Ectodermal cell (in vitro differentiated cells): ENCODE measurements around the gene PPHLN1.

Experiments
- H3K27ac ChIP-seq: 2 replicates; pipeline ENCODE4 v1.7.0; 2013; ENCODE audit warnings: mild to moderate bottlenecking, low read depth, low read length; ENCODE audit not compliant: insufficient read depth, poor library complexity, severe bottlenecking
- H3K27me3 ChIP-seq: 2 replicates; pipeline ENCODE4 v1.7.0; 2013; ENCODE audit warnings: mild to moderate bottlenecking, low read length; ENCODE audit not compliant: insufficient read depth, control insufficient read depth, poor library complexity, severe bottlenecking
- H3K36me3 ChIP-seq: one replicate; pipeline ENCODE4 v1.7.0; 2013; ENCODE audit warnings: low read length; ENCODE audit not compliant: control insufficient read depth, insufficient read depth
- H3K4me1 ChIP-seq: one replicate; pipeline ENCODE4 v1.7.0; 2013; ENCODE audit warnings: low read length; ENCODE audit not compliant: control insufficient read depth, insufficient read depth
- H3K4me3 ChIP-seq: 2 replicates; pipeline ENCODE4 v1.7.0; 2013; ENCODE audit warnings: low read depth, low read length, control low read depth; ENCODE audit not compliant: insufficient read depth
- H3K9me3 ChIP-seq: 2 replicates; pipeline ENCODE4 v1.7.0; 2013; ENCODE audit warnings: mild to moderate bottlenecking, low read length, moderate library complexity; ENCODE audit not compliant: control insufficient read depth
- WGBS, 2 experiments: methylation state at CpG; one replicate each; pipeline ENCODE4 v1.1.7; 2013; ENCODE audit warnings: missing lambda C conversion rate in 2 of 2; 5-methylcytosine and 5-hydroxymethylcytosine counted together

The PPHLN1 gene

GRCh38 chr12:42428850-42429249 lies 102.9 kb downstream of the PPHLN1 start:
- WGBS, 2 experiments: 83 to 93% methylated on average over 1 to 2 of the region's 2 CpGs
- no peaks in the 10 kb centered on the region for H3K4me1 ChIP-seq
- no peaks in the 10 kb centered on the region for H3K9me3 ChIP-seq
- H3K27me3 ChIP-seq: no peaks in the 10 kb centered on the region
- H3K27ac ChIP-seq: no peak overlapping the region
- no peaks in the 10 kb centered on the region for H3K36me3 ChIP-seq
- H3K4me3 ChIP-seq: no peak overlapping the region

GRCh38 chr12:42432517-42433140 lies 106.7 kb downstream of the PPHLN1 start:
- 95 to 100% methylated on average over 3 to 5 of the region's 5 CpGs for WGBS, 2 experiments
- H3K27me3 ChIP-seq: no peaks in the 10 kb centered on the region
- H3K9me3 ChIP-seq: no peaks in the 10 kb centered on the region
- no peak overlapping the region for H3K27ac ChIP-seq
- H3K36me3 ChIP-seq: no peaks in the 10 kb centered on the region
- no peak overlapping the region for H3K4me3 ChIP-seq
- H3K4me1 ChIP-seq: no peaks in the 10 kb centered on the region

- Histone ChIP-seq H3K4me1 (no peaks in the 10 kb centered on the region), H3K9me3 (no peaks in the 10 kb centered on the region), H3K27ac (no peak overlapping the region), H3K27me3 (no peaks in the 10 kb centered on the region), H3K4me3 (no peak overlapping the region), H3K36me3 (peaks cover 18% of the 10 kb centered on the region)
- 93 to 95% methylated on average over 11 of the region's 11 CpGs for WGBS, 2 experiments
Observed at GRCh38 chr12:42440608-42441007, 114.6 kb downstream of the PPHLN1 start.

GRCh38 chr12:42442311-42442759 lies 116.4 kb downstream of the PPHLN1 start:
- Histone ChIP-seq H3K9me3 (no peaks in the 10 kb centered on the region), H3K4me1 (peaks cover 4% of the 10 kb centered on the region), H3K27ac (no peak overlapping the region), H3K27me3 (no peaks in the 10 kb centered on the region), H3K4me3 (no peak overlapping the region), H3K36me3 (peaks cover 18% of the 10 kb centered on the region)
- 86 to 88% methylated on average over 19 of the region's 19 CpGs for WGBS, 2 experiments

- Histone ChIP-seq H3K27ac (no peak overlapping the region), H3K9me3 (no peaks in the 10 kb centered on the region), H3K4me1 (peaks cover 6% of the 10 kb centered on the region), H3K4me3 (no peak overlapping the region), H3K36me3 (peaks cover 18% of the 10 kb centered on the region), H3K27me3 (no peaks in the 10 kb centered on the region)
- WGBS, 2 experiments: 92 to 93% methylated on average over 8 of the region's 8 CpGs
Observed at GRCh38 chr12:42442888-42443287, 116.9 kb downstream of the PPHLN1 start.

GRCh38 chr12:42444192-42444943 lies 118.4 kb downstream of the PPHLN1 start:
- Histone ChIP-seq H3K36me3 (peaks cover 22% of the 10 kb centered on the region), H3K4me3 (no peak overlapping the region), H3K9me3 (no peaks in the 10 kb centered on the region), H3K27ac (no peak overlapping the region), H3K27me3 (no peaks in the 10 kb centered on the region), H3K4me1 (peaks cover 6% of the 10 kb centered on the region)
- WGBS, 2 experiments: 94 to 97% methylated on average over 7 of the region's 7 CpGs

GRCh38 chr12:42445891-42446290 lies 119.9 kb downstream of the PPHLN1 start:
- Histone ChIP-seq H3K27me3 (no peaks in the 10 kb centered on the region), H3K9me3 (no peaks in the 10 kb centered on the region), H3K36me3 (peaks cover 22% of the 10 kb centered on the region), H3K4me1 (peaks cover 6% of the 10 kb centered on the region), H3K4me3 (no peak overlapping the region), H3K27ac (no peak overlapping the region)
- WGBS, 2 experiments: 91 to 94% methylated on average over 16 of the region's 16 CpGs

- Histone ChIP-seq H3K27ac (peak overlapping the region; percentile 19), H3K4me1 (peaks cover 6% of the 10 kb centered on the region), H3K4me3 (no peak overlapping the region), H3K27me3 (no peaks in the 10 kb centered on the region), H3K36me3 (peaks cover 26% of the 10 kb centered on the region), H3K9me3 (no peaks in the 10 kb centered on the region)
- WGBS, 2 experiments: 34 to 52% methylated on average over 5 of the region's 6 CpGs
Observed at GRCh38 chr12:42446761-42447160, 120.8 kb downstream of the PPHLN1 start.

GRCh38 chr12:42447371-42447786 lies 121.4 kb downstream of the PPHLN1 start:
- Histone ChIP-seq H3K4me1 (peaks cover 6% of the 10 kb centered on the region), H3K9me3 (no peaks in the 10 kb centered on the region), H3K27ac (peak overlapping the region; percentile 58), H3K27me3 (no peaks in the 10 kb centered on the region), H3K4me3 (no peak overlapping the region), H3K36me3 (peaks cover 25% of the 10 kb centered on the region)
- 33 to 58% methylated on average over 2 of the region's 3 CpGs for whole genome bisulfite sequencing, 2 experiments

- WGBS, 2 experiments: 93 to 95% methylated on average over 9 of the region's 9 CpGs
- Histone ChIP-seq H3K4me3 (no peak overlapping the region), H3K4me1 (peaks cover 6% of the 10 kb centered on the region), H3K27me3 (no peaks in the 10 kb centered on the region), H3K9me3 (no peaks in the 10 kb centered on the region), H3K36me3 (peaks cover 12% of the 10 kb centered on the region), H3K27ac (no peak overlapping the region)
Observed at GRCh38 chr12:42448841-42449240, 122.9 kb downstream of the PPHLN1 start.
